DMS79 (cell line): ENCODE data around the gene CSTPP1.
"Not testable (repeated sequence)": the region's sequence is repeated elsewhere in the genome, so short reads cannot be mapped to it uniquely, and the experiment has no call there.

Experiments
- DNase-seq: peaks from one replicate; lab custom pipeline; 2025; lab: John Stamatoyannopoulos, UW

Gene CSTPP1

DNA sequence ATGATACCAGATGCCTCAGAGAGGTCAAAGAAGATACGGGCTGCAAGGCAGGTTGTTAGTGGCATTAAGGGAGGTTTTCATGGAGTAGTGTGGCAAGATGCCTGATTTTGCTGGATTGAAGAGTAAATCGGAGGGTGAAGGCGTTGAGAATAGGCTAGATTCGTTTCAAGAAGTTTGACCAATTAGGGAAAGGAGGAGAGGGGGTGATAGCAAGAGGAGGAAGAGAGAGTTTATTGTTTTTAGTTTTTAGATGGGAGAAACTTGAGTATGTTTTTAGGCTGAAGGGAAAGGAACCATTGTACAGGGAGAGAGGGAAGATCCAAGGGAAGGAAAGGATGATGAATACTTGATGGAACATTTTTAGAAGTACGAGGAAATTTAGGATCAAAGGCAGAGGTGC, 16.5 kb downstream of the CSTPP1 start:
- DNase-seq = no peak

DNA sequence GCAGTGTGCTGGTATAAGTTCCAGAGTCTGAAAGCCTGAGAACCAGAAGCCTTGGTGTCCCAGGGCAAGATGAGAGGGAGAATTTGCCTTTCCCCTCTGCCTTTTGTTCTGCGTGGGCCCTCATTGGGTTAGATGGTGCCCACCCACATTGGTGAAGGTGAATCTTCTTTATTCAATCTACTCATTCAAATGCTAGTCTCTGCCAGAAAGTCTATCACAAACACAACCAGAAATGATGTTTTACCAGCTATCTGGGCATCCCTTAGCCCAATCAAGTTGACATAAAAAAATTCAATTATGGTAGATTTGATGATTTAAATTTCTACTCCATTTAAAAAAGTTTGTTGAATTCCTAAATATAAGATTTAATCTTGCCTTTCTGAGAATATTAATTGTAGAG, 22.2 kb downstream of the CSTPP1 start:
- no peak for DNase-seq

DNA sequence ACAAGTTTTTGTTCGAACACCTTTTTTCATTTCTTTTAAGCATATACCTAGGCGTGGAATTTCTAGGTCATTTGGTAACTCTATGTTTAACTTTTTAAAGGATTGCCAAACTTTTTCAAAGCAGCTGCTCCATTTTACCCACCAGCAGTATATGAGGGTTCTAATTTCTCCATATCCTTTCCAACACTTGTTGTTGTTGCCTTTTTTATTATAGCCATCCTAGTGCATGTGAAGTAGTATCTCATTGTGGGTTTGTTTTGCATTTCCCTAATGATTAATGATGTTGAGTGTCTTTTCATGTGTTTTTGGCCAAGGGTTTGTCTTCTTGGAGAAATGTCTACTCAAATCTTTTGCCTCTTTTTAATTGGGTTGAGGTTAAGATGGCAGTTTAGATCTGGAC, 24.5 kb downstream of the CSTPP1 start:
- DNase-seq = no peak

DNA sequence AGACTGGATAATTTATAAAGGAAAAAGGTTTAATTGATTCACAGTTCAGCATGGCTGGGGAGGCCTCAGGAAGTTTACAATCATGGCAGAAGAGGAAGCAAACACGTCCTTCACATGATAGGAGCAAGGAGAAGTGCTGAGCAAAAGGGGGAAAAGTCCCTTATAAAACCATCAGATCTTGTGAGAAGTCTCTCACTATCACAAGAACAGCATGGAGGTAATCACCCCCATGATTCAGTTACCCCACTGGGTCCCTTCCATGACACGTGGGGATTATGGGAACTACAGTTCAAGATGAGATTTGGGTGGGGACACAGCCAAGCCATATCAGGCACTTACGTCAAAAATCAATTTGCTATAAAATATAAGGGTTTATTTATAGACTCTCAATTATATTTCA, 25.3 kb downstream of the CSTPP1 start:
- not testable (repeated sequence) for DNase-seq

DNA sequence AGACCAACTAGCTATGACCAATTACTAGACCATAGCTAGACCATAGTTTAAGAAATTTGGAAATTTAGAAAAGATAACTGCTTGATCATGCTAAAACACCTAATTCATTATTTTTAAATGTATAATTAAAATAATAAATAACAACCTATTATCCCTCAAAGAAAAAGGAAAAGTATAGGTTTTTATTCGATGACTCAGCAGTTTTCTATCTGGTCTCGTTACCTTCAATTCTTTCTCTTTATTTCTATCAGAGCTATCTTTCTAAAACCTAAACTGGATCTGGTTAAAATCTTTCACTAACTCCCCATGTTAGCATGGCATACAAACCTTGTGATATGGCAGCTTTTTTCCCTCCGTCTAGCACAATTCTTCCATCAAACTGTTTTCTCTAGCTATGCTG, 27.3 kb downstream of the CSTPP1 start:
- no peak for DNase-seq

DNA sequence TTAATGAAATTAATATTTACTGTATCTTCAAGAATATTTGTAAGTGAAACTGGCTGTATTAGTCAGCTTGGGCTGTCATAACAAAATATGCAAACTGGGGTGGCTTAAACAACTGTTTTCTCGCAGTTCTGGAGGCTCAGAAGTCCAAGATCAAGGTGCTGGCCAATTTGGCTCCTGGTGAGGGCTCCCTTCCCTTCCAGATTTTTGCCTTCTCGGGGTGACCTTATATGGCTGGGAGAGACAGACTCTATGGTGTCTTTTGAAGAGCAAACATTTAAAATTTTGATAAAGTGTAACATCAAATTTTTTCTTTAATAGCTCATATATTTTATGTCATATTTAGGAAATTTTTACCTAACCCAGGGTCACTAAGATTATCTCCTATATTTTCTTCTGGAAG, 30.2 kb downstream of the CSTPP1 start:
- DNase-seq = no peak

DNA sequence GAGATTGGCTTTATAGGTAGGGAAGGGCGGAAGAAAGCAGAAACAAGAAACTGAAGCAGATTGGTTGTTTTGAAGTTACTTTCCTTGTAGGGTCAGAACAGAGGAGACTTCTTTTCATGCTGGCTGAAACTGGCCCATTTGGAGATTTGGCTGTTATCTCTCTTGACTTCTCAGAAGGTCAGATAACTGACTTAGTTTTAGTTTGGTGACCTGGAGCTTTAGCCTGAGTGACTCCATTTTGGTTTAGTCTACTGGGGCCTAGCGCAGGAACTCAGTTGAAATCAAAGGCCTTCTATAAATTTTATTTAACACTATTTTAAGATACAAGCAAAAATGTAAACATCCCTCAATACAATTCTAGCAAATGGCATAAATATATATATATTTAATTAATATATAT, 31.4 kb downstream of the CSTPP1 start:
- no peak for DNase-seq

DNA sequence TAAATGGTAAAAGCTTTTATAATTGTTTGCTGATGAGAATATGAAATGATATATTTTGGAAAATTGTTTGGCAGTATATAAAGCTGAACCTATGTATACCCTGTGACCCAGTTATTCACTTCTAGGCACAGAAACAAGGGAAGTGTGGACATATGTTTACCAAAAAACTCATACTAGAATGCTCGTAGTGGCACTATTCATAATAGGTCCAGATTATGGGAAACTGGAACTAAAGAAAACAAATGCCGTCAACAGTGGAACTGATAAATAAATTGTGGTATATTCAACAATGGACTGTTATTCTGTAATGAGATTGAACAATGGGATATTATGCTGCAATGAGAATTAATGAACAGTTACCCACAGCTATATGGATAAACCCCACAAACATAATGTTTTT, 32.8 kb downstream of the CSTPP1 start:
- no peak for DNase-seq

DNA sequence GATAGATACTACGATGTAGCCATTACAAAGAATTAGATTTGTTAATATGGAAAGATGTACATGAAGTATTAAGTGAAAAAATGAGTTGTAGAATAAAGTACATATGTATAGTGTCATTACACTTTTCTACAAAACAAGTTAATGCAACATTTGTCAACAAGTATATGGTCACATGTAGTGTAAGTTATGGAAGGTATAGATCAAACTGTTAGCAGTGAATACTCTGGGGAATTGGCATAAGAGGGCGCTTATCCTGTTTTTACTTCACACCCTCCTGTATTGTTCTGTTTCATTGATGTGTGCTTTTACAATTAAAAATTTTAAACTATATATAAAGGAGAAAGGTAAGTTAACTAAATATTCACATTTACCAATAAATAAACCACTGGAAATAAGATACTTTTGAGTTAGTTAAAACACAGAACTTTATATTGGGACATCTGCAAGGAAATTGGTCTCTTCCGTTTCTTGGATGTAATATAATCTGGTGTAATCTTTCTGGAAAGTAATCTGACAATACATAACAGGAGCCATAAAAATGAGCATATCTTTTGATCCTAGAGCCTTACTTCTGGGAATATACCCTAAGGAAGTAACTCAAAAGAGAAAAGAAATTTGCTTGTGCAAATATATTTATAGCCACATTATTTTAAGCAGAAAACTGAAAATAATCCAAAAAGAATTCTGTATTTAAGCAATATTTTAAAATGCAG, 34.5 kb downstream of the CSTPP1 start:
- DNase-seq = no peak

DNA sequence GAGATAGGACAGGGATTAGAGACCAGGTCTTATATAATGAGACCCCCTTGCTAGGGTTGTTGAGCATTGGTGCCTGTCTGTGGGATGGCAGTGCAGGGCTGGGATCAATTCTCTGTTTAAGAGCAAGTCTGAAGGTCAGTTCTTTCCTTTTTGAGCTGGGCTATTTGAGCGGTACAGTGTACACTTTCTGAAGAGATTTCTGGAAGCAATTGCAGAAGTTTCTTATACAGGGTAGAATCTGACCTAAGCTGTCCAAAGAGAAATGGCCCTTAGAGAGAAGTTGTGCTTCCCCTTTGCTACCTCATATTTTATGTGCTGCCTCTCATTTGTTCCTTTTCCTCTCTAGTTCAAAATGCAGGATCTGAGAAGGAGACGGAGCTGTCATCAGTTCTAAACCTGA, 35.8 kb downstream of the CSTPP1 start:
- no peak for DNase-seq

DNA sequence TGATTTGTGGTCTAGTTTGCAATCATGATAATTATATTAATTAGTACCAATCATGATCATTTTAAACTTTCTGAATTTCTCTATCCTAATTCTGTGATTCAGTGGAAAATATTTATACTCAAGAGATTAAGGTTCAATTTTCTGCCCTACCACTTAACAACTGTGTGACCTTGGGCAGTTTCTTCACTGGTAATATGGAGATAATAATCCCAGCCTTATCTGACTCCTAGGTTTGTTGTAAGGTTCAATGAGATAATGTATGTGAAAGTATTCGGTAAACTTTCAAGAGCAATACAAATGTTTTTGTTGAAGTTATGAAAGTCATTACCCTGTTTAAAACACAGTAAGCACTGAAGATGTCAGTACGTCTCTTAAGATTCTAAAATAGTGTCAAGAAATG, 36.3 kb downstream of the CSTPP1 start:
- no peak for DNase-seq

DNA sequence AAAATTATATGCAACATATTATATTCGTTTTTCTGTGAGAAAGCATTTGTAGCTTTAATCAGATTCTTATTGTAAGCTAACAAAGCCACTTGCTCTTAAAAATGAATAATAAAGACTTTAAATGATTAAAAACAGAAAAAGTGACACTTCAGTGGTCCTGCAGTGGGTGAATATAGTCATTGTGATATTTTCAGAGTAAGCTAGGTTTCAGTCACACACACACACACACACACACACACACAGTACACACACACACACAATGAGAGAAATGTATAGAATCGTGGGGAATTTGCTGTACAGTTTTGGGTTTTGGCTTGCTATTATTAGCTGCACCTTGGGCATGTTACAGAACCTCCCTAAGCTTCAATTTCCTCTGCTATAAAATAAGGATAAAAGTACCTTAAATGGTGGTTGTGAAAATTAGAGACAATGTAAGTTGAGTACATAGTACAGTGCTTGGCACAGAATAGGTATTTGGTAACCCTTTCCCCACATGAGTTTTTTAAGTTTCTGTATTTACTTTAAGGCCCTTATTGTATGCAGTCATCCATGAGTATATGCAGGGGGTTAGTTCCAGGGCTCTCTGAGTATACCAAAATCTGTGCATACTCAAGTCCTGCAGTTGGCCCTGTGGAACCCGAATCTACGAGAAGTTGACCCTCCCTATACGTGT, 39.8 kb downstream of the CSTPP1 start:
- DNase-seq = no peak

DNA sequence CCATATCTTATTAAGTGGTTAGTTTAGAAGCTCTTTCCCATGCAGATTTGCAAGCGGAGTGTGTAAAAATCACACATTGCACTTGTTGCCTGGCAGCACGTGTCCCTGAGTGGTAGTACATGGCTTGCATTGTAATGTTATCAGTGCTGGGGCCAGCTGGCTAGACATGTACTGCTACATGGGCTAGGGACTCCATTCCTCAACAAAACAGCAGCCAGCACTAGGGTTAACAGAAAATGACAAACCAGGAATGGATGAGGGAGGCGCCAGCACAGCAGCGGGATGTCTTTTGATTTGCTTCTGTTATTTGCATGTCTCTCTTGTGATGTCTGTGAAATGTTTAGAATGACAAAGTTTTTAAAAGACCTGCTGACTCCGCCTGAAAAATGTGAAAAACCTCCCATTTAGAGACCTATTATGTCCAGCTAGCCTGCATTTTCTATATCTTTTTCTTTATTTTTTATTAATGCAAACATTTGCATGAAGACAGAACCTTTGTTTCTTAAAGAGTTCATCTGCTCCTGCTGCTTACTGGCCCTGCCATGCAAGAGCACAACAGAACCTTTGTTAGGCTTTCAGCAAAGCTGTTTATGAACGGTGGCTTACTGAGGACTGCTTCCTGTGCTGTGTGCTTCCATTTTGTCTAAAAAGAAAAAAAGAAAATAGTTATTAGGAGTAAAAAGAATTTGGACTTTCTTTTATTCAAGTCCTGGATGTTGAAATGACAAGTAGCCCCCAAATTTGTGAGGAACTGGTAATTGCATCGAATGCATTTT, 40.7 kb downstream of the CSTPP1 start:
- DNase-seq = no peak

DNA sequence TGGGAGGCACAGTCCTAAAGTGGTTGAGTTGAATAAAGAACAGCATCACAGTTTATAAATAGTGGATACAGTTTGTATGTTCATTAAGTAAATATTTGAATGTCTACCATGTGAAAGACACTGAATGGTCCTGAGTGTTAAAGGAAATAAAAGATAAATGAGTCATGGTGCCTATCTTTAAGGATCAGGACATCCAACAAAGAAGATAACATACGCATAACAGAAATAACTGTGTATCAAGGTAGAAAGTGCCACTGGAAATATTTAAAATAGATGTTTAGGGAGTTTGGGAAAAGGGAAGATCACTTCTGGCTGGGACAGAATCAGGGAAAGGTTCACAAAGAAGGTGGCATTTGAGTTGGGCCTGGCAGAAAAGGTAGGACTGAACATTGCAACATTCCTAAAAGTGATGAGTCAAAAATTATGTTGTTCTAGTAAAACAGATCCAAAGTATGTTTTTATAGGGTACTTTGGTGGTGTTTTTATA, 41.5 kb downstream of the CSTPP1 start:
- no peak for DNase-seq

DNA sequence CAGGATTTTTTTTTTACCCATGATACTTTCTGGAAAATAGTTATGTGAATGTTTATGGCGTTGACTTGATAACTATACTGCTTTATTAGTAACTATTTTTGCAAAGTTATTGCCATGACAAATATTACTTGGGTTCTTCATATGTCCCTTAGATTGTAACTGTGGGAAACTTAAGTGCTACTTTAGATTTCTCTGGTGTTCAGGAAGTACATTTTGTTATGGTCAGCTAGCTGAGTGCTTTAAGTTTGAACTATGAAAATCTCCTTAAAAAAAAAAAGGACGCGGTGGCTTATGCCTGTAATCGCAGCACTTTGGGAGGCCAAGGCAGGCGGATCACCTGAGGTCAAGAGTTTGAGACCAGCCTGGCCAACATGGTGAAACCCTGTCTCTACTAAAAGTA, 42.8 kb downstream of the CSTPP1 start:
- no peak for DNase-seq

DNA sequence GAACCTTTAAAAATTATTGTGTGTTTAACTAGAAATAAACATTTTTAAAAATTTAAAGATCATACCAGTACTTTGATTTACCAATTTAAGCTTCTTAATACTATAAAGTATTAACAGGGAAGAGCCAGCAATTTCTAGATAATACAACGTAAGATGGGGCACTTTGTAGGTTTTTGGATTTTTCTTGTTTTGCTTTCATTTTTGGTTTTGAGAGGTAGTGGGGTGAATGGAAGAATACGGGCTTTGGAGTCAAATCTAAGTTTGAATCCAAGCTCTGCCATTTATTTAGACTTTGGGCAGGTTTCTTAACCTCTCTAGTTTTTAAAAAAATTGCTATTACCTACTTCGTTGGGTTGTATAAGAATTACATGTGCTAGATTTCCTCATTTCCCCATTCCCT, 44.9 kb downstream of the CSTPP1 start:
- DNase-seq = no peak

DNA sequence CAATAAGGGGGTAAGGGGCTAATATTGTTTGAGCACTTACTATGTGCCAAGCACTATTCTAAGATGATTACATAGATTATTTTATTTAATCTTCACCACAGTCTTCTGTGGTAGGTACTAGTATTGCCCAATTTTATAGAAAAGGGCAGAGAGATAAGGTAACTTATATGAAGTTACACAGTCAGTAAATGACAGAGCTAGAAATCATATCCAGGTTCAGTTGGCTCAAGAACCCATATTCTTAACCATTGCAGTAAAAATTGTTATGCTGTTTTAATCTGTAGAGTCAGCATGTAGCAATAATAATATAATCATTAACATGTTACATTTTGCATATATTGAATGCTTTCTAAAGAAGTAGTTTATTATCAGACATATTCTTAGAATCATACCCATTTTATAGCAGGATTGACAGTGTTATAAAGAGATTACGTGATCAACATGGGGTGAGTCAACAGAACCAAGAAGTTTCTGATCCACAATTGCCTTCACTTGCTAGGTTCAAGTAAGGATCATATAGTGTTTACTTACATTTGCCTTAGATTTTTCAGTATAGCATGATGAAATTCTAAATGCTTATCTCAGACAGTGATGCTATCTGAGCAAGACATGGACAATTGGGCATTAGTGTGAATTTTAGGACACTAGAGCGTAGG, 46.4 kb downstream of the CSTPP1 start:
- no peak for DNase-seq

DNA sequence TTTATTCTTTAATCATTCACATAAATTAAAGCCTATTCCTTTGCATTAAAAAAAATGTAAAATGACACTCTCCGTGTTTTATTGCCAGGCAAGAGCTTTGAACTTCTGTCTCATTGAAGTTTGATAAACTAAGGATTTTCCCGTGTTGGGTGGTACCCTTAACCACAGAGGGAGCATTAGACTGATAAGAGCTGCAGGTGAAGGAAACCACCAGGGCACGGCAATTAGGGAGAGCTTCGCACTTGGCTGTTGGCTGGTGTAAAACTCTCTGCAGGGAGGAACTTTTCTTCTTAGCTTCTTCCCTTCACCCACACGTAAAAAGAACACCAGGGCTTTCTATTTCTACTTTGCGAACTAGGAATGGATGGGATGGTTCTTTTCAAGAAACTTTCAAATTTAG, 47.0 kb downstream of the CSTPP1 start:
- DNase-seq = no peak

DNA sequence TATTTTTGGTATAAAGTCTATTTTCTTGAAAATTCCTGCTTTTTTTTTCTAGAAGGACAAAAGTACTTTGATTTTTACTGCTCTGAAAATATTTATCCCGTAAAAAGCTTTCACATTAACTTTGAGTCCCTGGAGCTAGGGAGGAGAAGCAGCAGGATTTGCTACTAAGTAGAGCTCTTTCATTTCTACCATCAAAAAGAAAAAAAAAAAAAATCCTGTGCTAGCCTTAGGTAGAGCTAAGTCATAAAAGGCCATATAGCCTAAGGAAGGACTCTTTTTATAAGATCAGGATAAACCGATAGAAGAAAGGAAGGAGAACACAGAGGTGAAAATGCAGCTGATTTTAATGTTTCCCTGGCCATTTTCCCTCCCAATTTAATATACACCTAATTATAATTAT, 48.0 kb downstream of the CSTPP1 start:
- DNase-seq = no peak

DNA sequence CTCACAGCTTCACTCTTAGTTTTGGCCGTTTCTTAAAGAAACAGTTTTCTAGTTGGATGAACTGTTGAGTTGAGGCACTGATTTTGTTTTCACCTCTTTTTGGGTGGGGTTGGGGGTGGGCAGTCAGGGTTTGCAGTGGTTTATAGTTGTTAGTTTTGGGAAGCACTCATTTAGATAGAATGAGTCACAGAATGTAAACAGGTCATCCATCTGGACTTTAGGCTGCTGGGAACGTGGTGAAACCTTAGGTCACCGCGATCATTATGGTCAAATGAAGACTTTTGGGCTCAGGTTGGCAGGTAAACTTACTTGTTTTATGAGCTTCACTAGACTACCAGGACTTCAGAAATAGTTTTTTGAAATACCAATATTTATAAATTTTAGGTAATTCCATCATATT, 48.4 kb downstream of the CSTPP1 start:
- no peak for DNase-seq

DNA sequence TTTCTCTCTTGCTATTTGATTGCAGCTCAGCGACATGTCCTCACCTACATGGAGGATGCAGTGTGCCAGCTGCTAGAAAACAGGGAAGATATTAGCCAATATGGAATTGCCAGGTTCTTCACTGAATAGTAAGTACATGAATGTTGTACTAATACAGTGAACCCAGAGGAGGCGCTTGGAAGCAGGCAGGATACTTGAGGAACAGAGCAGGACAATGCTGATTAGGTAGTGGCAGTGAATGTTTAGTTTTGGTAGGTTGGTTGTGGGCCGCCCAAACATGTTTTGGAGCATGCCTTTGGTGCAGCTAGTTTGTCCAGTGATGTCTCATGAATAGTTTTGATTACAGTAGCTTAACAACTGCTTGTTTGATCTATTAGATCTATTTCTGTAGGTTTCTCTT, 50.6 kb downstream of the CSTPP1 start:
- DNase-seq = no peak

DNA sequence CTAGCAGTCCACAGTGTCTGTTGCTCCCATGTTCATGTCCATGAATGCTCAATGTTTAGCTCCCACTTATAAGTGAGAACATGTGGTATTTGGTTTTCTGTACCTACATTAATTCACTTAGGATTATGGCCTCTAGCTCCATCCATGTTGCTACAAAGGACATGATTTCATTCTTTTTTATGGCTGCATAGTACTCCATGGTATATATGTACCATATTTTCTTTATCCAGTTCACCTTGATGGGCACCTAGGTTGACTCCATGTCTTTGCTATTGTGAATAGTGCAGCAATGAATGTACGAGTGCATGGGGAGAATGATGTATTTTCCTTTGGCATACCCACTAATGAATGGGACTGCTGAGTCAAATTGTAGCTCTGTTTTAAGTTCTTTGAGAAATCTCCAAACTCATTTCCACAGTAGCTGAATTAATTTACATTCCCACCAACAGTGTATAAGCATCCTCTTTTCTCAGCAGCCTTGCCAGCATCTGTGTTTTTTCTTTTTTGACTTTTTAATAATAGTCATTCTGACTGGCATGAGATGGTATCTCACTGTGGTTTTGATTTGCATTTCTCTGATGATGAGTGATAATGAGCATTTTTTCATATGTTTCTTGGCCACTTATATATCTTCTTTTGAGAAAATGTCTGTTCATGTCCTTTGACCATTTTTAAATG, 53.4 kb downstream of the CSTPP1 start:
- not testable (repeated sequence) for DNase-seq
